ENCODE data around the gene RBMY1F. TPM values are rescaled to one million over a fixed set of nuclear protein-coding genes. Genes with fewer than 3 reads are reported as not detected.
"Not testable (repeated sequence)": the region's sequence is repeated elsewhere in the genome, so short reads cannot be mapped to it uniquely, and the experiment has no call there.

The RBMY1F gene
- not detected for polyA plus RNA-seq (2013)

- not testable (repeated sequence) for H3K4me3 ChIP-seq (ENCODE audit: control insufficient read depth in 1 of 7, extremely low read depth in 1 of 7, insufficient read depth in 4 of 7, low read depth in 2 of 7, low read length in 6 of 7)
- no CpG with 5 or more reads among the region's 31 CpGs for WGBS (ENCODE audit: insufficient coverage)
Measured at GRCh38 chrY:22182823-22183222, at the start of gene RBMY1F. Gene RBMY1F, minus strand, starts transcription at chrY:22182923. Its CDS starts 1,954 bp downstream, at chrY:22180969.

GRCh38 chrY:22151144-22151543 lies 31.6 kb downstream of the RBMY1F start:
- H3K4me3 ChIP-seq (ENCODE audit: control insufficient read depth in 1 of 7, extremely low read depth in 1 of 7, insufficient read depth in 4 of 7, low read depth in 2 of 7, low read length in 6 of 7); H3K4me1 ChIP-seq (ENCODE audit: control extremely low read depth in 1 of 4, control insufficient read depth in 4 of 4, insufficient read depth in 4 of 4, low read length in 3 of 4); CTCF ChIA-PET; H3K27ac ChIP-seq (ENCODE audit: insufficient read depth in 1 of 2, low read depth in 1 of 2, low read length in 2 of 2, poor library complexity in 1 of 2, severe bottlenecking in 2 of 2); H3K36me3 ChIP-seq (ENCODE audit: control insufficient read depth in 4 of 4, insufficient read depth in 4 of 4, low read length in 3 of 4); H3K27me3 ChIP-seq (replicated peaks in 2 of 5; ENCODE audit: control insufficient read depth in 4 of 5, insufficient read depth in 5 of 5, low read length in 4 of 5); DNase-seq; POLR2A ChIA-PET; H3K9me3 ChIP-seq (ENCODE audit: control extremely low read depth in 1 of 5, control insufficient read depth in 4 of 5, insufficient read depth in 2 of 5, low read depth in 1 of 5, low read length in 4 of 5): not testable (repeated sequence)
- no CpG with 5 or more reads among the region's 4 CpGs for WGBS (ENCODE audit: insufficient coverage)

More at GRCh38 chrY:22182823-22183222, at the start of gene RBMY1F:
- H3K4me1 ChIP-seq (ENCODE audit: control extremely low read depth in 1 of 4, control insufficient read depth in 4 of 4, insufficient read depth in 4 of 4, low read length in 3 of 4); H3K27ac ChIP-seq (ENCODE audit: insufficient read depth in 1 of 2, low read depth in 1 of 2, low read length in 2 of 2, poor library complexity in 1 of 2, severe bottlenecking in 2 of 2); H3K9me3 ChIP-seq (ENCODE audit: control extremely low read depth in 1 of 5, control insufficient read depth in 4 of 5, insufficient read depth in 2 of 5, low read depth in 1 of 5, low read length in 4 of 5); POLR2A ChIA-PET; DNase-seq; H3K36me3 ChIP-seq (ENCODE audit: control insufficient read depth in 4 of 4, insufficient read depth in 4 of 4, low read length in 3 of 4); H3K27me3 ChIP-seq (replicated peaks in 2 of 5; ENCODE audit: control insufficient read depth in 4 of 5, insufficient read depth in 5 of 5, low read length in 4 of 5); CTCF ChIA-PET: not testable (repeated sequence)

- H3K9me3 ChIP-seq (ENCODE audit: control extremely low read depth in 1 of 5, control insufficient read depth in 4 of 5, insufficient read depth in 2 of 5, low read depth in 1 of 5, low read length in 4 of 5); H3K4me3 ChIP-seq (ENCODE audit: control insufficient read depth in 1 of 7, extremely low read depth in 1 of 7, insufficient read depth in 4 of 7, low read depth in 2 of 7, low read length in 6 of 7); H3K36me3 ChIP-seq (ENCODE audit: control insufficient read depth in 4 of 4, insufficient read depth in 4 of 4, low read length in 3 of 4); DNase-seq; H3K27ac ChIP-seq (ENCODE audit: insufficient read depth in 1 of 2, low read depth in 1 of 2, low read length in 2 of 2, poor library complexity in 1 of 2, severe bottlenecking in 2 of 2); H3K27me3 ChIP-seq (replicated peaks in 2 of 5; ENCODE audit: control insufficient read depth in 4 of 5, insufficient read depth in 5 of 5, low read length in 4 of 5); H3K4me1 ChIP-seq (ENCODE audit: control extremely low read depth in 1 of 4, control insufficient read depth in 4 of 4, insufficient read depth in 4 of 4, low read length in 3 of 4); POLR2A ChIA-PET; CTCF ChIA-PET: not testable (repeated sequence)
- WGBS (ENCODE audit: insufficient coverage) = no CpG with 5 or more reads among the region's 8 CpGs
Measured at GRCh38 chrY:22141011-22141695, 41.6 kb downstream of the RBMY1F start.

- WGBS (ENCODE audit: insufficient coverage) = no CpG with 5 or more reads among the region's 3 CpGs
Measured at GRCh38 chrY:22134719-22135118, 48.0 kb downstream of the RBMY1F start.

GRCh38 chrY:22130494-22130893 lies 52.2 kb downstream of the RBMY1F start:
- DNase-seq; H3K4me1 ChIP-seq (ENCODE audit: control extremely low read depth in 1 of 4, control insufficient read depth in 4 of 4, insufficient read depth in 4 of 4, low read length in 3 of 4); H3K27me3 ChIP-seq (replicated peaks in 2 of 5; ENCODE audit: control insufficient read depth in 4 of 5, insufficient read depth in 5 of 5, low read length in 4 of 5); H3K4me3 ChIP-seq (ENCODE audit: control insufficient read depth in 1 of 7, extremely low read depth in 1 of 7, insufficient read depth in 4 of 7, low read depth in 2 of 7, low read length in 6 of 7); H3K27ac ChIP-seq (ENCODE audit: insufficient read depth in 1 of 2, low read depth in 1 of 2, low read length in 2 of 2, poor library complexity in 1 of 2, severe bottlenecking in 2 of 2); H3K36me3 ChIP-seq (ENCODE audit: control insufficient read depth in 4 of 4, insufficient read depth in 4 of 4, low read length in 3 of 4); POLR2A ChIA-PET; H3K9me3 ChIP-seq (ENCODE audit: control extremely low read depth in 1 of 5, control insufficient read depth in 4 of 5, insufficient read depth in 2 of 5, low read depth in 1 of 5, low read length in 4 of 5); CTCF ChIA-PET: not testable (repeated sequence)
- WGBS (ENCODE audit: insufficient coverage) = no CpG with 5 or more reads among the region's 8 CpGs

More at GRCh38 chrY:22134719-22135118, 48.0 kb downstream of the RBMY1F start:
- CTCF ChIA-PET; H3K9me3 ChIP-seq (ENCODE audit: control extremely low read depth in 1 of 5, control insufficient read depth in 4 of 5, insufficient read depth in 2 of 5, low read depth in 1 of 5, low read length in 4 of 5); POLR2A ChIA-PET; H3K4me1 ChIP-seq (ENCODE audit: control extremely low read depth in 1 of 4, control insufficient read depth in 4 of 4, insufficient read depth in 4 of 4, low read length in 3 of 4); H3K4me3 ChIP-seq (ENCODE audit: control insufficient read depth in 1 of 7, extremely low read depth in 1 of 7, insufficient read depth in 4 of 7, low read depth in 2 of 7, low read length in 6 of 7); H3K27me3 ChIP-seq (replicated peaks in 2 of 5; ENCODE audit: control insufficient read depth in 4 of 5, insufficient read depth in 5 of 5, low read length in 4 of 5); H3K27ac ChIP-seq (ENCODE audit: insufficient read depth in 1 of 2, low read depth in 1 of 2, low read length in 2 of 2, poor library complexity in 1 of 2, severe bottlenecking in 2 of 2); H3K36me3 ChIP-seq (ENCODE audit: control insufficient read depth in 4 of 4, insufficient read depth in 4 of 4, low read length in 3 of 4); DNase-seq: not testable (repeated sequence)

Measured in common myeloid progenitor, CD34-positive (primary cell).